GM12878 (cell line): ENCODE results near the gene PAPPA. TPM values are rescaled to one million over a fixed set of nuclear protein-coding genes. Genes with fewer than 3 reads are reported as not detected.

Experiments
- ATAC-seq: fragments of 200-7000 bp; cut with Tn5 transposase; 3 replicates; pipeline ENCODE4 v1.9.1; 2020; ENCODE audit warnings: mild to moderate bottlenecking, moderate library complexity
- BruUV-seq: library from RNA; stranded (reverse); fragments of 400-500 nt; replicated peaks from 2 replicates; lab custom pipeline; 2021; lab: Mats Ljungman, UMichigan
- CTCF ChIA-PET: fragments of 300-600 bp; sonication (Branson Sonifier 250); formaldehyde crosslinking; extraction: SDS; loops from one replicate; lab custom pipeline; 2021; ENCODE audit warnings: inconsistent platforms; lab: Yijun Ruan, JAX
- POLR2A ChIA-PET: fragments of 350-600 bp; formaldehyde crosslinking; extraction: SDS; loops from one replicate; lab custom pipeline; 2021; ENCODE audit warnings: inconsistent platforms; lab: Charles Lee
- RAD21 ChIA-PET: fragments of 300-600 bp; sonication (Branson Sonifier 250); formaldehyde crosslinking; loops from one replicate; lab custom pipeline; 2023; ENCODE audit warnings: antibody characterized with exemption; ENCODE audit not compliant: unreplicated experiment; lab: Charles Lee
- SMC1A ChIA-PET: fragments of 300-600 bp; sonication (Branson Sonifier 250); formaldehyde crosslinking; loops from one replicate; lab custom pipeline; 2023; ENCODE audit not compliant: unreplicated experiment, uncharacterized antibody; lab: Charles Lee
- DNase-seq: peaks from one replicate; pipeline ENCODE4 v3.0.0-alpha.2; 2011; ENCODE audit warnings: low read depth, low spot score
- FAIRE-seq: peaks from 3 replicates; lab custom pipeline; 2011; peaks lifted over from hg19 to GRCh38; lab: Jason Lieb, UNC
- H2AFZ ChIP-seq: 2 replicates; pipeline ENCODE4 v1.6.0; 2011; ENCODE audit warnings: low read depth, low read length, control low read depth; ENCODE audit not compliant: control insufficient read depth
- H3K27ac ChIP-seq: 2 replicates; pipeline ENCODE4 v1.5.1; 2011; ENCODE audit warnings: control low read depth; ENCODE audit not compliant: control insufficient read depth, insufficient read depth
- H3K27me3 ChIP-seq, 2 experiments: replicated peaks in 1 of 2; 2 replicates each; pipeline versions ENCODE4 v1.6.0 to v1.6.1; 2011; ENCODE audit warnings: low read length in 1 of 2; ENCODE audit not compliant: control insufficient read depth in 2 of 2, insufficient read depth in 2 of 2
- H3K36me3 ChIP-seq, 2 experiments: 2 replicates each; pipeline ENCODE4 v1.5.1; 2011; ENCODE audit warnings: low read length in 1 of 2; ENCODE audit not compliant: control insufficient read depth in 2 of 2, insufficient read depth in 2 of 2
- H3K4me1 ChIP-seq: 2 replicates; pipeline ENCODE4 v1.6.1; 2011; ENCODE audit warnings: mild to moderate bottlenecking, low read length, moderate library complexity, mixed read lengths; ENCODE audit not compliant: control insufficient read depth, insufficient read depth
- H3K4me2 ChIP-seq: 2 replicates; pipeline ENCODE4 v1.6.0; 2011; ENCODE audit warnings: control low read depth; ENCODE audit not compliant: control insufficient read depth, insufficient read depth
- H3K4me3 ChIP-seq: fragments of 200-600 bp; sonication (generic); 2 replicates; pipeline ENCODE4 v1.5.1; 2016
- H3K79me2 ChIP-seq: 2 replicates; pipeline ENCODE4 v1.6.0; 2011; ENCODE audit warnings: low read length; ENCODE audit not compliant: control insufficient read depth, insufficient read depth
- H3K9ac ChIP-seq: 2 replicates; pipeline ENCODE4 v1.8.0; 2011; ENCODE audit warnings: low read length, control low read depth, mixed read lengths; ENCODE audit not compliant: control insufficient read depth, insufficient read depth
- H3K9me3 ChIP-seq: replicated peaks from 3 replicates; pipeline ENCODE4 v1.5.1; 2011; ENCODE audit warnings: mild to moderate bottlenecking, low read length; ENCODE audit not compliant: control insufficient read depth, insufficient read depth
- H4K20me1 ChIP-seq: 2 replicates; pipeline ENCODE4 v1.6.0; 2011; ENCODE audit not compliant: control insufficient read depth, insufficient read depth
- POLR2A ChIP-seq: IDR thresholded peaks from 2 replicates; pipeline ENCODE4 v1.6.1; 2011; ENCODE audit warnings: low read depth, mild to moderate bottlenecking, low read length
- SUZ12 ChIP-seq: fragments of 200-600 bp; sonication (generic); IDR thresholded peaks from one replicate; pipeline ENCODE4 v1.6.1; 2018; ENCODE audit warnings: antibody characterized with exemption, mild to moderate bottlenecking; ENCODE audit not compliant: unreplicated experiment
- USF1 ChIP-seq: IDR thresholded peaks from 2 replicates; pipeline ENCODE4 v1.6.1; 2011; ENCODE audit warnings: borderline replicate concordance, low read depth, mild to moderate bottlenecking, moderate library complexity, mixed read lengths, low read length; ENCODE audit not compliant: insufficient read depth; ENCODE audit errors: extremely low read length
- WGBS: methylation state at CpG from one replicate; pipeline ENCODE4 v1.1.6; 2016; ENCODE audit warnings: low lambda C conversion rate; ENCODE audit not compliant: insufficient replicate concordance, insufficient coverage; ENCODE audit errors: missing lambda C conversion rate; 5-methylcytosine and 5-hydroxymethylcytosine counted together
- in situ Hi-C: fragments of 300-500 bp; cut with MboI; formaldehyde crosslinking; loops from 9 replicates; pipeline ENCODE4 v1.14.3; 2018; ENCODE audit warnings: mixed read lengths
- intact Hi-C: fragments of 100-400 bp; cut with micrococcal nuclease; formaldehyde crosslinking; loops from one replicate; pipeline ENCODE4 v1.14.2; 2022; ENCODE audit not compliant: unreplicated experiment
- polyA plus RNA-seq, 11 experiments: library from polyadenylated mRNA; depleted of rRNA in 4 of 11; unstranded in 6 of 11; stranded (reverse) in 5 of 11; fragments of >200 nt; fragmentation: Nextera tagmentation in 4 of 11; fragmentation: Illumina TruSeq in 1 of 11; extraction: Ambion mirVana in 4 of 11; extraction: Trizol in 1 of 11; gene quantifications; 1 replicate in 1 of 11; 2 replicates in 10 of 11; pipeline versions ENCODE4 v1.2.1 to v1.2.3, GENCODE V29; 2011 to 2016; ENCODE audit warnings: inconsistent platforms in 2 of 11, missing spikeins in 2 of 11, low read depth in 1 of 11
- total RNA-seq, 4 experiments: library from RNA; depleted of rRNA in 3 of 4; stranded (reverse); fragments of >200 nt in 3 of 4; fragmentation: Illumina TruSeq in 1 of 4; extraction: Trizol in 1 of 4; gene quantifications; 2 replicates each; pipeline versions ENCODE4 v1.2.1 to v1.2.3, GENCODE V29; 2013 to 2021

The PAPPA gene
- total and polyA plus RNA-seq, 10 of the 15 experiments (the other 5 are each of a cell fraction or from before 2014, with no cell fraction given) = under 0.01 to 0.19 (median 0.02) TPM; not detected in 4

GRCh38 chr9:116152941-116153764 is 438 bp upstream of the PAPPA start (continued):
- TF ChIP-seq USF1 = no peak
- TF ChIP-seq, all 136 proteins: peak for 0

- WGBS = 48% methylated on average over 43 of the region's 74 CpGs
- ChIA-PET RAD21 (no interaction called here), CTCF (interaction anchor here (3.5 kb wide), 1 partner anchor 417 kb away, joined by 13 read pairs; no protein-coding TSS in a partner anchor)
Observed at GRCh38 chr9:116154334-116154975, 864 bp downstream of the PAPPA start.

More at GRCh38 chr9:116154334-116154975, 864 bp downstream of the PAPPA start:
- Histone ChIP-seq H3K9me3 (no peaks in the 10 kb centered on the region), H2AFZ (no peak overlapping the region), H3K4me2 (0 out of 2 replicates have a peak overlapping the region, but pooled peaks have one; percentile 25), H3K27me3 (peaks cover 8 to 12% of the 10 kb centered on the region in 2 experiments), H3K9ac (no peak overlapping the region), H3K27ac (no peak overlapping the region), H3K4me3 (no peak overlapping the region), H3K36me3 (no peaks in the 10 kb centered on the region)
- no peak for DNase-seq
- no peak for FAIRE-seq
- BruUV-seq = no TSS peak
- ChIA-PET SMC1A (no interaction called here), POLR2A (no interaction called here)
- no peak for TF ChIP-seq POLR2A
- TF ChIP-seq SUZ12 = peak; percentile 95
- TF ChIP-seq, all 136 proteins: peak for 1
- Histone ChIP-seq H3K79me2 (no peaks in the 10 kb centered on the region), H3K4me1 (no peaks in the 10 kb centered on the region), H4K20me1 (no peaks in the 10 kb centered on the region)
- in situ Hi-C loops = loop anchor here (5.0 kb wide), 1 partner anchor 498 kb away; no protein-coding TSS in a partner anchor
- ATAC-seq = no peak; the same call in 2 of the 3 replicates
- intact Hi-C loops = no loop called here
